MM.1S (cell line): ENCODE results near the gene ELMO1.

ENCODE experiments used
- EZH2 ChIP-seq: fragments of 300-600 bp; sonication (generic); optimal IDR thresholded peaks from 2 replicates; pipeline ENCODE3; 2017; ENCODE audit warnings: low read depth, mild to moderate bottlenecking, antibody characterized with exemption, low read length, mixed read lengths
- EZH2phosphoT487 ChIP-seq: fragments of 300-600 bp; sonication (generic); IDR thresholded peaks from 2 replicates; pipeline ENCODE4 v1.6.1; 2018; ENCODE audit warnings: antibody characterized with exemption, low read length
- TF ChIP-seq, protein P1 (sequence below): fragments of 300-600 bp; sonication (generic); IDR thresholded peaks from 2 replicates; pipeline ENCODE4 v1.5.1; 2016; ENCODE audit warnings: antibody characterized with exemption, low read length, mixed read lengths

DNA sequence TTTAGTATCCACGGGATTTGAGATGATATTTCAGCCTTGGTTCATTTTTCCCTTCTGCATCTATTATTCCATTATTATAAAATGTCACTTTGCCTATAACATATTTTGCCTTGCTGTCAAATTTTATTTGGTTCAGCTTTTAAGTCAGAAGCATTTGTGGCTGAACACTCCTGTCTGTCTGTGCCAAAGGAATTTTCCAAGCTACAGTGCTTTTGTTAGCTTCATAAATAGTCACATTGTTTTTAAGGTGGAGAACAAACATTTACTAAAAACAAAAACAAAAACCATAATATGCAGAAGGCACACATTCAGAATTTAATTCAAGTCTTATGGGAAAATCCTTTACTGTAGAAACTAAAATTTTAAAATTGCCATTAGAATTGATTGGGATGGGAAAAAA is 33.8 kb upstream of the ELMO1 start:
- TF ChIP-seq, protein P1, sequence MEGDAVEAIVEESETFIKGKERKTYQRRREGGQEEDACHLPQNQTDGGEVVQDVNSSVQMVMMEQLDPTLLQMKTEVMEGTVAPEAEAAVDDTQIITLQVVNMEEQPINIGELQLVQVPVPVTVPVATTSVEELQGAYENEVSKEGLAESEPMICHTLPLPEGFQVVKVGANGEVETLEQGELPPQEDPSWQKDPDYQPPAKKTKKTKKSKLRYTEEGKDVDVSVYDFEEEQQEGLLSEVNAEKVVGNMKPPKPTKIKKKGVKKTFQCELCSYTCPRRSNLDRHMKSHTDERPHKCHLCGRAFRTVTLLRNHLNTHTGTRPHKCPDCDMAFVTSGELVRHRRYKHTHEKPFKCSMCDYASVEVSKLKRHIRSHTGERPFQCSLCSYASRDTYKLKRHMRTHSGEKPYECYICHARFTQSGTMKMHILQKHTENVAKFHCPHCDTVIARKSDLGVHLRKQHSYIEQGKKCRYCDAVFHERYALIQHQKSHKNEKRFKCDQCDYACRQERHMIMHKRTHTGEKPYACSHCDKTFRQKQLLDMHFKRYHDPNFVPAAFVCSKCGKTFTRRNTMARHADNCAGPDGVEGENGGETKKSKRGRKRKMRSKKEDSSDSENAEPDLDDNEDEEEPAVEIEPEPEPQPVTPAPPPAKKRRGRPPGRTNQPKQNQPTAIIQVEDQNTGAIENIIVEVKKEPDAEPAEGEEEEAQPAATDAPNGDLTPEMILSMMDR, result no peak
- TF ChIP-seq EZH2, result no peak
- no peak for TF ChIP-seq EZH2phosphoT487
